Right renal pelvis (tissue), 4 donors: ENCODE data around the gene SLC13A4. TPM values are rescaled to one million over a fixed set of nuclear protein-coding genes. Genes with fewer than 3 reads are reported as not detected.
"Not testable (repeated sequence)": the region's sequence is repeated elsewhere in the genome, so short reads cannot be mapped to it uniquely, and the experiment has no call there.

ENCODE experiments used
- DNase-seq, 4 donors: peaks; one replicate each; pipeline ENCODE4 v3.0.0-alpha.2; 2013; ENCODE audit warnings: low read depth in 4 of 4, low spot score in 3 of 4, missing footprints in 1 of 4
- polyA plus RNA-seq, 4 donors: library from polyadenylated mRNA; unstranded; fragments of 120-200 nt; gene quantifications; one replicate each; pipeline ENCODE4 v1.2.1, GENCODE V29; 2013; ENCODE audit not compliant: insufficient read length in 4 of 4

Gene SLC13A4
- polyA plus RNA-seq, 4 donors: 0.84 to 1.8 (median 1.7) TPM

DNA sequence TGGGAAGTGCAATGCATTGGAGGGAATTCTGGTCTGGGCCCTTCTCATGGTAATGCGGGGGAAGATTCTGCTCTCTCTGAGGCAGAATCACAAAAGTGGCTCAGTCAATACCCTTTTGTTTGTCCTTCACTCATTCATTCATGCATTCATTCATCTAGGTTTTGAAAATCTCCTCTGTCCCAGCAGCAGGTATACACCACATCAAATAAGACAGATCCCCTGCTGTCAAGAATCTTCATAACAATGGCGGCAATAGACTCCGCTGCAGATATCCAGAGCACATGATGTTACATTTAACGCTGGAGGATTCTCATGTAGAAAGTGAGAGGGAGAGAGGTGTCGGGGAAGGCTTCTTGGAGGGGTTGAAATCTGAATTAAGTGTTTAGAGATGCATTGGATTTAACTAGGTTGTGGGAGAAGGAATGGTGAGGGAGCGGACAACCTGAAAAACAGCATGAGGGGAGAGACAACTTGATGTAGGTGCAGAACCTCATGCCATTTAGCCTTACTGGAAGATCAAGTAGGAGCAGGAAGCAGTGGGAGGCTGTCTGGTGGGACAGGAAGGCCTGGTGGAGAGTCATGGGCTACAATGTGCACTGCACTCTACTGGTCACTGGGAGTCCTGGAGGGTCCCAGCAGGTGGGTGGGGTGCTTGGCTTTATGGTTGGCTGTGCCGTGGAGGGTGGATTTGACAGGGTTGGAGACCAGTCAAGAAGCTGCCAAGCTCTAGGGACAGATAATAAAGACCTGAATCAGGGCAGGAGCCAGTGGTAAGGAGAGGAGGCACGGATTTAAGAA, 25.8 kb upstream of the SLC13A4 start:
- no peak for DNase-seq

DNA sequence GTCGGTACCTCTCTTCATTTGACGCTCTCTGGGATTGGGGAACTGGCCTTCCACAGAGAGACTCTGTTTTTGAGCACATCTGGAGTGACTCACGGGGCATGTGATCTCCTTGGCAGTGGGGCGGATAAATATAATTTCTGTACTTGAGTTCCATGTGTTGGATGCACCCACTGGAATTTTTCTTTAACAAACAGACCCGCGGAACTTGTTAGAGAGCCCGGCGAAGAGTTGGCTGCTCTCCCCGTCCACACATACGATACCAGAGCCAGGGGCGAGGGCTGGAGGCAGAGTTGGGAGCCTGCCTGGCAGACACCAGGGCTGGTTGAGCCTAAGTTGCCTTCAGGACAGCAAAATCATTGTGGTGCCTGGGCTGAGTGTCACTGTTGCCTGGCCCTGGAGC, 20.8 kb upstream of the SLC13A4 start, which contains the start of gene FAM180A:
FAM180A (minus strand) TSS at position 44 of the 400 bp plus-strand sequence. CDS start 233 bp downstream, outside the sequence.
- no peak for DNase-seq

DNA sequence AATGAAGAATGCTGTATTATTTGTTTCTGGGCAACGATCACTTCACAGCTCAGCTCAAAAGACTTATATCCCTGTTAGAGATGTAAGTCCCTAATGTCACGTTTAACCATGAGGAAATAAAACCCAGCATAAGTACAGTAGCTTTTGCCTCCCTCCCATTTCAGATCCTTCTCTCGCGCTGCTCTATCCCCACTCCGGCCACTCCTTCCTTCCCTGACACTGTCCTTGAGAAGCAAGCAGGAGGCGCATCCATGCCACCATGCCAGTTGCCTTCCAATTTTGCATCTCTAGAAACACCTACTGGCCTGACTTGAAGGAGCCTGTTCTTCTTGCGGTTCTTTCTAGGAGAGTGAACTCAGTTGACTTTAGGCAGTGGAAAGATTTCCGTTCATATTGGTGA, 19.4 kb upstream of the SLC13A4 start:
- DNase-seq: no peak

DNA sequence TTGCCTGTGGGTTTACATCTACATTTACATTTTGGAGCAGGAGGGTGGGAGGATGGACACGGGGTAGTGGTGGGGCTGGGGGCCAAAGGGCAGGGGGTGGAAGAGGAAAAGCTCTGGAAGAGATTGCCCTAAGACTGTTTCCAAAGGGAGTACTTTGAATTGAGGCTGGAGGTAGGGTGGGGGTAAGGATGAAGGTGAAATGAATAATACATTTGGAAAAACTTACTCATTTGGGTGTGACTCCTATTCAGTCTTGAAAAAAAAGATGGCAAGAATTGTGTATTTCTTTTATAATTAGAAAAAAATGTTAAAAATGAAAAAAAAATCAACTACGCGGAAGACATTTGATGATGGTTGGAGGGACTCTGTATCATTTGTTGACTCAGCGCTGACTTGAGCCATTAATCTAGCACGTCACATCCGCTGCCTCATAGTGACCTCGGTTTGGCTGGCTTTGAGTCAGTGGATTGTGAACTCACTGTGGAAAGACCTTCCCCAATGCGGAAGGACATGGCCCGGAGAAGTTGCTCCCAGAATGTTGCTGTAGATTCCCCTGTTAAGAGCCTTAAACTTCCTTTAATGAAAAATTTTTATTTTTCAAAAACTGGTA, 17.8 kb upstream of the SLC13A4 start:
- DNase-seq: no peak

DNA sequence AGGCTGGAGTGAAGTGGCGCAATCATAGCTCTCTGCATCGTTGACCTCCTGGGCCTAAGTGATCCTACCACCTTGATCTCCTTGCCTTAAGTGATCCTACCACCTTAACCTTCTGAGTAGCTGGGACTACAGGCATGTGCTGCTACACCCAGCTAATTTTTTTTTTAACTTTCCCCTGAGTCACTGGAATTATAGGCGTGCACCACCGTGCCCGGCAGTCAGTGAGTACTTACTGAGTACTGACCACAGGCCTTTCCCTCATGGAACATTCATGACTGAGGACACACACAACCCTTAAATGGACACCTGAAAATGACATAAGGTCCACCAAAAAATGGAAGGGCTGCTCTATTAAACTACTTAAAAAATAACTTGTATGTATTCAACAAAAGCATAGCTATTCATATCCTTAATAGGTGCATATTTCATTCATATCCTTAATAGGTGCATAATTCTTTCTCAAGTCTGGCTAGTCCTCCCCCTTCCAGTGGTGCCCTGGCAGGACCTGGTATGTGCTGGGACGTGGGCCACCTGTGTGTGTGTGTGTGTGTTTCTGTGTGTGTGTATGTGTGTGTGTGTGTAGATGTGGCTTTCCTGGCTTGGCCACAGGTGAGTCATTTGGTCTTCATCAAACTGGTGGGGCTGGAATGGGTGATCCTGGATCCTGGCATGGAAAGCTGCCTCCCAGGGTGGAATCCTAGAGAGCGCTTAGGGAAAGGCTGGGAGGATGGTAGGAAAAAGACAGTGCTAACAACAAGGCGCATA, 17.1 kb upstream of the SLC13A4 start:
- DNase-seq: no peak

DNA sequence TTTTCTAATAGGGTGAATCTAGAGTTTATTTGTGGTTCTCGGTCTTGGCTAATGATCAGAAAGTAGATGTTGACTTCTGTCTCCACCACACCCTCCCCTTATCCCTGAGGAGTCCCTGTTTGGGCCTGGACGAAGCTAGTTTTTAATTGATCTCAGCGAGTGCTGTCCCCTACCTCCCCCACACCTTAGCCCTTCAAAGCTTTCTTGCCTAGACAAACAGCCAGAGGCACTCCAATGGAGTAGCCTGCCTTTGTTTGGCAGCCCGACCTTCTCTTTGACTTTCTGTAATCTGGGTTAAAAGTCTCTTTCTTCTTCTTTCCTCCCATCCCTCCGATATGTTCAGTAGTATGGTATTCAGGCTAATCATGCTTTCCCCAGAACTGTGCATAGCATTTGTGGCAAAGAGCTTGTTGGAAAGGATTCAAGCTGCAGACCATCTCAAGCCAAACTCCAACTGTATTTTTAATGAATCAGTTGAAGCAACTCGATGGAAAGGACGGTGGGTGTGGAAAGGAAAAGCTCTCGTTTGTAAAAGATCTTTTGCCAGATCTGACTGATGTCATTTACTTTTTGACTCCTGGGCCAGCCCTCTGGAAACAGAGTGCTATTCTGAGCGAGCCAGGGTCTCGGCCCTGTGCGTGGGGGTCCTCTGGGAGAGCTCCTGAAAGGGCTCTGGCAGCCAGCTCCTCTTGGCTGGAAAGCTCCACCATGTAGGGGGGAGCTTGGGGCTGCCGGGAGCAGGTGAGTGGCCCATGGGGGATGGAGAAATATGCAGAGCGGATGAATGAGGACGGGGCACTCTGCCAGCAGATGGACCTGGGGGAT, 16.1 kb upstream of the SLC13A4 start:
- DNase-seq: no peak

DNA sequence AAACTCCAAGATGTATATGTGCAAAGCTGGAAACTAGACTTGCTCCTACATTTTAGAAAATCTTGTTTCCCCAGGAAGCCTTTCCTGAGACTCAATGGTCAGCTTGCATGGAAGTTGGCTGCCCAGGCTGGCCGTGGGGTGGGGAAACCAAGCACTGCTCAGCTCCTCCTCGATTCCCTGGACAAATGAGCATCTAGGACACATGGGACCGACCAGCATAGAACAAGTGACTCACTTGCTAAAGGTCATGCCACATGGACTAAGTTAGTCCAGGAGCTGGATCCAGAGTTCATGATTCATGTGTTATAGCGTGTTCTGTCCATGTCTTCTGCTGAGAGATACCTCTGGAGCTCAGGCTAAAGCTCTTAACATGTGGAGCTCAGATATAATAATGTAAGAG, 14.4 kb upstream of the SLC13A4 start:
- DNase-seq: no peak

DNA sequence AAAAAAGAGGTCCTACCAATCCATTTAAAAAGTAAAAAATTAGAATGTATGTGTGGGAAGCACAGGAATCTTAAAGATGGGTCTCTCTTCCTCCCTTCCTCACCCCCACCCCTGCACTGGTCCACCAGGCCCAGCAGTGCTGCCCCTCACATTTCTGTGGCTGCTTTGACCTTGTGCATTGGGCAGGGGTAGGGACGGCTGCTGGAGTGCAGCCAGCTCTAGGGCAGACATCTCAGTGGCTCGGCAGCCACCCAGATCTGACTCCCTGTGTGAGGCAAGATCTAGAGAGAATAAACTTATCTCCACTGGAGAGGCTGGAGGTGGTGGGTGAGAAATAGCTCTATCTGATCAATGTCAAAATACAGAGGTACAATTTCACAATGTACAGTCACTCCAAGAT, 13.9 kb upstream of the SLC13A4 start:
- no peak for DNase-seq

DNA sequence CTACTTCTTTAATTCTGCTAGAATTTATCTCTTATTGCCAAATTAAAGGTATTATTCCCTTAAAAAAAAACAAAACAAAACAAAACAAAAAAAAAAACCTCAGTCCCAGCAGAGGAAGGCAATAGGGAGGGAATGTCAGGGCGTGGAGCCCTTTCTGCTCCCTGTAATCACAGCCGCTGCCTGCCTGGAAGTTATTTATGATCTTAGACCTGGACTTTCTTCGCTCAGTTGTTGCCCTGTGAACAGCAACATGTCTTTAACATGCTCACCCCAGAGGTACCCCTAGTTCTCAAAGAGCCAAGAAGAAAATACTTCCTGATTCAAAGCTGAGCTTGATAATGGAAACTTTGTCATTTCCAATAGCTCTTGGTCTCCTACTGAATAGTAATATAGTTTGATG, 12.9 kb upstream of the SLC13A4 start:
- DNase-seq: no peak

DNA sequence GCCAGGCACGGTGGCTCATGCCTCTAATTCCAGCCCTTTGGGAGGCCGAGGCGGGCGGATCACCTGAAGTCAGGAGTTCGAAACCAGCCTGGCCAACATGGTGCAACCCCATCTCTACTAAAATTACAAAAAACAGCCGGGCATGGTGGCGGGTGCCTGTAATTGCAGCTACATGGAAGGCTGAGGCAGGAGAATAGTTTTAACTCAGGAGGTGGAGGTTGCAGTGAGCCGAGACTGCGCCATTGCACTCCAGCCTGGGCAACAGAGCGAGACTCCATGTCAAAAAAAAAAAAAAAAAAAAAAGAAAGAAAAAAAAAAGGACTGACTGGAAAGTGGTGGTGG, 9.3 kb upstream of the SLC13A4 start:
- not testable (repeated sequence) for DNase-seq

DNA sequence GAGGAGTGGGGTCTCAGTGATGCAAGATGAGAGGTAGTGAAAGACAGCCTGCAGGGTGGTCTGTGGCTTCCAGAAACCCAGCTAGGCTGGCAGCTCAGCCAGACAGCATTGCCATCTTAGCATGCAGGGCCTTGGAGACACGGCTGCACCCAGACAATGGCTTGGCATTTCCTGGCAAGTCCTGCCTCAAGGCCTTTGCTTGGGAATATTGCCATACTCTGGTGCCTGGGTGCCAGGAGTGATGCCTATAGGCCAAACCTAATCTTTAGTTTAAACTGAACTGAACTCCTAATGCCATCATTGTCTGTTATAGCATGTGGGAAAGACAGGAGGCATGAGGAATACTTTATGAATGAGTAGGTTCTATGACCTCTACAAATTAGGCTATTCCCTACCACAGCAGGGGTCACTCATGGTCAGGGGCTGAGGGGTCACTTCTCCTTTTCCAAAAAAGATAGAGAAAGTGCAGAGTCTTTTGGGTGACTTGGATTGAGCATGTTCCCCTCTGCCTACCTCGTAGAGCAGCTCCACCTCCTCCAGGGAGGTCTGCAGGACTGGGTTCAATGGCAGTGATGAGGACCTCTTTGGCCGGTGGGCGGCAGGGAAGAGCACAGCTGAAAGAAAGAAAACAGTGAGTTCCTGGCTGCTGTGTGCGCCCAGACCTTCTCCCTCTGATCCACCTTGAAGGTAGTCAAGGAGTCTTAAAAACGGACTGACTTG, 8.8 kb upstream of the SLC13A4 start:
- no peak for DNase-seq

DNA sequence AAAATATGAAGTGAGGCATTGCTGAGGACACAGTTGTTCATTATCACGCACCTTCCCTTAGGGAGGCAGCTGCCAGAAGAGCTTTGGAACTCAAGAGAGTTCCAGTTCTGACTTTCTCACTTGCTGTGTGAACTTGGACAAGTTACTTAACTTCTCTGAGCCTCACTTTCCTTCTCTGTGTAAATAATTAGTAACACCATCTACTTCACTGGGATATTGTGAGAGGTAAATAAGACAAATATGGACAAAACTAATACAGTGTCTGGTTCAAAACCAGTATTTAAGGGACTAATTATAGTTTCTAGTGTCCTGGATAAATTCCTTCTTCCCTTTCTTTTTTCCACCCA, 6.3 kb upstream of the SLC13A4 start:
- DNase-seq: no peak

DNA sequence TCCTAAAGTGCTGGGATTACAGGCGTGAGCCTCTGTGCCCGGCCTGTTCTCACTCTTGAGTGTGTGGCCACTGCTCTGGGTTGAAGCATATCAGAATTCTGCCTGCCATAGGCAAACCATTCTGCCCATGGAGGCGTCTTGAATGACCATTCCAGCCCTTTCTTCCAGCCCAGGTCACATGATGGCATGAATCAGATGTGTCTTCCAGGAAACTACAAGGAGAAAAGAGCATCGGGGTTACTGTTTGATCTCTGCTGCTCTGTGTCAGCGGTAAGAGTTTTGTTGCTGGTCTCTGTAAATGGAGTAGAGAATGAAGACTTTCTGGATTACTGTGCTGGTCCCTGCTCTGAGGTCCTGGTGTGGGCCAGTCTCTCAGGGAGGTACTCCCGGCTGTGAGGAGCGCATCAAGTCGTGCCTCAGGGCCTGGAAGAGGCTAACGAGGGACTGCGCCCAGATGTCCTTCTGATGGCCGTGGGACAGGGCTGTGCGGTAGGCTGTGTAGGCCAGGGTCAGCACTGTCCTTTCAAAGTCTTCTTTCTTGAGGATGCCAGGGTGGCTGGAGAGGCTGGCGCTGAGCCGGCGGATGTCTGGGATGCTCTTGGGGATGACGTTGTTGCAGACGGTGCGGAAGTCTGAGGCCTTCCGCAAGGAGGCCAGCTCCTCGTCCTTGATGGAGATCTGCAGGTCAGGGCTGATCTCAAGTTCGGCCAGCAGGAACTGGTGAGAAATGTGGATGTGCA, 5.8 kb upstream of the SLC13A4 start:
- no peak for DNase-seq

DNA sequence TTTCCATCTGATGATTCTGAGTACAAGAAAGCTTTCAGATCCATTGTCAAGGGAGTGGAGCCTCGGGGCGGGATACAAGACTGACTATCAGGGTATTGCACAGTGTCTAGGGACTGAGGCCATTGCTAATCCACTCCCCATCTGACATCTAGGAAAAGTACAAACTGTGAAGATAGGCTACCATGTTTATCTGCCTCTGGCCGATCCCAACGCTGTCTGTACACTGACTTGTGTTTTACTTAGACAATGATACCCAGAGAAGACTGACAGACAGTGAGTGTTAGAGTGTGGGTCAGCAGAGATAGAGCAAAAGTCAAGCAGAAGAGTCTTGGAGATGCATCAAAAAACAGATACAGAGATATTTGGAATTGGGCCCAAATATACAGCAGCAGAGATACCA, 3.1 kb upstream of the SLC13A4 start:
- DNase-seq: no peak

DNA sequence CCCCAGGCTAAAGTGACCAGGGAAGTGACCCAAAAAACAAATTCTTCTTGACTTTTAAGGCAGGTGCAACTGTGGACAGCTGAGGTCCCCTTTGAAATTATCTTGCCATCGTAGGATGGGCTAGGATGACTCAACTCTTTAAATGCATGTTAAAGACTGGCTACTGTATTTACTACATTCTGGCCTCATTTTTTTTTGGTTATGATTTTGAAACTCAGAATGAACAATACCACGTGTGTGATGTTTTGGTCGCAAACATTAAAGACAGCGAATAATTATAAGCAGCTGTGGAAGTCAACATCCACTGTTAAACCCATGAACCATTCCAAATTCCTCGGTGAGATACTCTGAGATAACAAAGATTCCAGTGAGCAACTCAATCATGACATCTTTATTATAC, 1.2 kb upstream of the SLC13A4 start:
- DNase-seq: no peak

DNA sequence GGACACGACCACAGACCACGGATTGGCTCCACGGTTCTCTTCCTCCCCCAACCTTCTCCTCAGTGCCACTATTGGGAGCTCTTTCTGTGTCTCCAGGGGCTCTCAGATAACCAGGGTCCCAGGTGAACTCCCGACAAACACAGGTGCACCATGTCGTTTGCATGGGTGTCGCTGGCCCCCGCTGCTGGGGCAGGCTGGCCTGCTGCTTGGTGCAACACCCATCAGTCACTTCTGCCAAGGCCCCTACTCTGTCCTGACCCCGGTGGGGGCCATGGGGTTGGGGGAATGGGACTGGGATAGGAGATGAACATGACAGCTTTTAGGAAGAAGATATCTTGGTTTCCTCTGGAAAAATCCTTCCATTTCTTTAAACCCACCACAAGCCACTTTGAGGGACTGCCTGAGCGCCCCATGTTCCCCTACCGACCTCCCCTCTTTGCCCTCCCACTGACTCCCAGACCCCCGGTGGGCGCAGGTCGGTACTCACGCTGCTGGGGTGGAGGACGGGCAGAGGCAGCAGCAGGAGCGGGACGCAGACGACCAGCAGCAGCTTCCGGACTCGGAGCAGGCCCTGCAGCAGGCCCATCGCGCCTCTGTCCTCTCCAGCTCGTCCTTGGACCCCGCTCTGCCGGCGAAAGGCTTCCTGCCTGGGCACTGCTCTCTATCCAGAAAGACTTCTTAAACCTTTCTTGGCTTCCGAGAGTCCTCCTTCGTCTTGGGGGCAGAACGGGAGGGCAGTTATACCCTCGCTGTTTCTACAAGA, 894 bp downstream of the SLC13A4 start:
- DNase-seq: no peak

DNA sequence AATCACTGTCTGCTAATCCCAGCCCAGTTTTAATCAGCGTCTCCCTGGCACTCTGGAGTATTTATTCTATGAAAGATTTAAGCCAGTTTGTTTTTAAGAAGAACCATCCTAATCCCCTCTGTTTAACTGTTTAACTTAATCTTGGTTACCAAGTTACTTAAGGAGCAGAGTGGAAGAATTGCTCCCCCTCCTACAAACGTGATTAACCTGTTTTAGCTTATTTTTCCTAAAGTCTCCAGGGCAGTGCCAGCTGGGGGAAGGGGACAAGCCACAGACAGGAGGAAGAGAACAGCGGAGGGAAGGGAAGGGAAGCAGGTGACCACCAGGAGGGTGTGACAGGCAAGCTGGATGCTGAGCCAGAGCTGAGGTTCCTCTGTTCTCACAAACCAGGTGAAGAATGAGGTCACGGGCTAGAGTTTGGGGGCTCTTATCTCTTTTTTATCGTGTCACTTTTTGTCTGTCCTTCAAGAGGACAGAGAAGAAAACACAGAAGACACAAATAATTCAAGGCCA, 1.7 kb downstream of the SLC13A4 start:
- DNase-seq: no peak

DNA sequence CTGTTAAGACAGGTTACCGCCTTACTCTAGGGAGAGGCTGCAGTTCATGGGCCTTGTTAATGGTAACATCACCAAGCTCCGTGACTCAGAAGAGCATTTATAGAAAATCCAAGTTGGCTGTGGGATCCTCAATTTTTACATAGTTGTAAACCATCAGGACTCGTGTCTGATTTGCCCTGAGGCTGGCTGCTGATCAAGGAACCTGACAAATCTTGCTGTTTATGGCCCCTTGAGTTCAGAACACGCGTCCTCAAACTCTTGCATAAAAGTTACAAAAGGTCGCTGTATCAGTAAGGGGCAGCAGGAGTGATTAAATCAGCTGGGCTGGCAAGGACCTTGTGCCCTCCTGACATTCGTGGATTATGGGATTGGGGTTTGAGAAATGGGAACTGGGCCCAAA, 4.6 kb downstream of the SLC13A4 start:
- no peak for DNase-seq
